Mammary epithelial cell (primary cell): Measurements from ENCODE around the gene LNX1.

Experiments used
- EZH2 ChIP-seq: IDR thresholded peaks from 2 replicates; pipeline ENCODE4 v1.6.1; 2012; ENCODE audit warnings: low read length, inconsistent platforms, borderline replicate concordance
- TF ChIP-seq, protein P1 (sequence below), 2 donors: IDR thresholded peaks in 1 of 2; conservative IDR thresholded peaks in 1 of 2; 2 replicates each; pipeline ENCODE4 v1.5.1; 2011 to 2012; ENCODE audit warnings: inconsistent platforms in 2 of 2, low read length in 2 of 2, mild to moderate bottlenecking in 2 of 2, control low read depth in 1 of 2, low read depth in 1 of 2; ENCODE audit not compliant: insufficient read depth in 1 of 2; ENCODE audit errors: extremely low read depth in 1 of 2

DNA sequence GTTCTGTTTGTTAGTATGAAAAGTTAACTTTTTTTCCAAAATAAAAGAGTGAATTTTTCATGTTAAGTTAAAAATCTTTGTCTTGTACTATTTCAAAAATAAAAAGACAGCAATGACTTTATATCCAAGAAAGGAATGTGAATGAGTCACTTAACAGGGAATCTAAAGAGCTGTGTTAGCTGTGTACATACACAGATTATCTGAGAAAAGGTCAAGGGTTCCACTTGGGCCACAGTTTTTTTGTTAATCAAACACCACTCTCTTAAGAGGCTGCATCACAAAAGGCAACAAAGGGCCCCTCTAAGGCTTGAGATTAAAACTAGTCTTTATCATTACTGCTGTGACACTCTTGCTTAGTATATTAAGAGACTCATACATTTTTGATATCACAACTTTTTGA is 131.7 kb downstream of the LNX1 start:
- TF ChIP-seq, protein P1, sequence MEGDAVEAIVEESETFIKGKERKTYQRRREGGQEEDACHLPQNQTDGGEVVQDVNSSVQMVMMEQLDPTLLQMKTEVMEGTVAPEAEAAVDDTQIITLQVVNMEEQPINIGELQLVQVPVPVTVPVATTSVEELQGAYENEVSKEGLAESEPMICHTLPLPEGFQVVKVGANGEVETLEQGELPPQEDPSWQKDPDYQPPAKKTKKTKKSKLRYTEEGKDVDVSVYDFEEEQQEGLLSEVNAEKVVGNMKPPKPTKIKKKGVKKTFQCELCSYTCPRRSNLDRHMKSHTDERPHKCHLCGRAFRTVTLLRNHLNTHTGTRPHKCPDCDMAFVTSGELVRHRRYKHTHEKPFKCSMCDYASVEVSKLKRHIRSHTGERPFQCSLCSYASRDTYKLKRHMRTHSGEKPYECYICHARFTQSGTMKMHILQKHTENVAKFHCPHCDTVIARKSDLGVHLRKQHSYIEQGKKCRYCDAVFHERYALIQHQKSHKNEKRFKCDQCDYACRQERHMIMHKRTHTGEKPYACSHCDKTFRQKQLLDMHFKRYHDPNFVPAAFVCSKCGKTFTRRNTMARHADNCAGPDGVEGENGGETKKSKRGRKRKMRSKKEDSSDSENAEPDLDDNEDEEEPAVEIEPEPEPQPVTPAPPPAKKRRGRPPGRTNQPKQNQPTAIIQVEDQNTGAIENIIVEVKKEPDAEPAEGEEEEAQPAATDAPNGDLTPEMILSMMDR (conservative IDR thresholded peaks at IDR 0.05 in 1 of 2, IDR thresholded peaks at IDR 0.05 in 1 of 2; ENCODE audit: extremely low read depth in 1 of 2, insufficient read depth in 1 of 2, low read depth in 1 of 2, low read length in 2 of 2): no peak
- no peak for TF ChIP-seq EZH2
